HEK293 (cell line): Measurements from ENCODE around the gene PCDH1.

Source experiments
- CTCF ChIA-PET: fragments of 350-600 bp; formaldehyde crosslinking; extraction: SDS; loops from one replicate; lab custom pipeline; 2021; ENCODE audit warnings: antibody characterized with exemption; lab: Yijun Ruan, JAX
- POLR2A ChIA-PET: fragments of 300-600 bp; formaldehyde crosslinking; extraction: SDS; loops from one replicate; lab custom pipeline; 2020; ENCODE audit warnings: antibody characterized with exemption, inconsistent platforms; lab: Yijun Ruan, JAX
- H3K27ac ChIP-seq: fragments of 200-500 bp; sonication (Bioruptor generic); 2 replicates; pipeline ENCODE4 v1.5.1; 2014; ENCODE audit warnings: low read depth, low read length, control low read depth, inconsistent platforms; ENCODE audit errors: extremely low read depth
- H3K36me3 ChIP-seq, 2 experiments: fragments of 200-500 bp in 1 of 2; sonication (Bioruptor generic) in 1 of 2; 1 replicate in 1 of 2; 2 replicates in 1 of 2; pipeline ENCODE4 v1.5.1; 2014 to 2017; ENCODE audit warnings: inconsistent platforms in 2 of 2, low read length in 2 of 2; ENCODE audit not compliant: control insufficient read depth in 2 of 2, insufficient read depth in 1 of 2
- H3K4me1 ChIP-seq: fragments of 200-500 bp; sonication (Bioruptor generic); 2 replicates; pipeline ENCODE4 v1.5.1; 2014; ENCODE audit warnings: mild to moderate bottlenecking, low read length, inconsistent platforms; ENCODE audit not compliant: control insufficient read depth, insufficient read depth
- H3K4me3 ChIP-seq: 2 replicates; pipeline ENCODE4 v1.5.1; 2011; ENCODE audit warnings: low read depth, mild to moderate bottlenecking, control low read depth, low read length, moderate library complexity
- H3K9me3 ChIP-seq: fragments of 200-500 bp; sonication (Bioruptor generic); 2 replicates; pipeline ENCODE4 v1.5.1; 2014; ENCODE audit warnings: low read depth, low read length, inconsistent platforms; ENCODE audit not compliant: control insufficient read depth, insufficient read depth
- GLIS1 ChIP-seq: fragments of 450-650 bp; formaldehyde crosslinking; IDR thresholded peaks from 2 replicates; pipeline ENCODE4 v1.5.1; 2016; ENCODE audit warnings: missing biosample characterization, missing genetic modification characterization
- TCF7L2 ChIP-seq: IDR thresholded peaks from 2 replicates; pipeline ENCODE4 v1.6.1; 2011; ENCODE audit warnings: low read depth, mild to moderate bottlenecking, inconsistent platforms, low read length, moderate library complexity, borderline replicate concordance
- YY2 ChIP-seq: fragments of 450-650 bp; formaldehyde crosslinking; IDR thresholded peaks from 2 replicates; pipeline ENCODE4 v1.5.1; 2016; ENCODE audit warnings: missing biosample characterization, missing genetic modification characterization
- ZBTB1 ChIP-seq: fragments of 450-650 bp; formaldehyde crosslinking; IDR thresholded peaks from 2 replicates; pipeline ENCODE4 v1.5.1; 2016; ENCODE audit warnings: missing biosample characterization, missing genetic modification characterization
- ZBTB21 ChIP-seq: fragments of 450-650 bp; formaldehyde crosslinking; IDR thresholded peaks from 2 replicates; pipeline ENCODE4 v1.5.1; 2017; ENCODE audit warnings: missing biosample characterization, missing genetic modification characterization
- ZFP37 ChIP-seq: fragments of 450-650 bp; formaldehyde crosslinking; IDR thresholded peaks from 2 replicates; pipeline ENCODE4 v1.5.1; 2016; ENCODE audit warnings: missing biosample characterization, missing genetic modification characterization
- ZNF133 ChIP-seq: fragments of 450-650 bp; formaldehyde crosslinking; IDR thresholded peaks from 2 replicates; pipeline ENCODE4 v1.5.1; 2016; ENCODE audit warnings: missing biosample characterization, missing genetic modification characterization
- ZNF140 ChIP-seq: fragments of 450-650 bp; formaldehyde crosslinking; IDR thresholded peaks from 2 replicates; pipeline ENCODE4 v1.5.1; 2016; ENCODE audit warnings: missing biosample characterization, missing genetic modification characterization
- ZNF248 ChIP-seq: fragments of 450-650 bp; formaldehyde crosslinking; IDR thresholded peaks from 2 replicates; pipeline ENCODE4 v1.5.1; 2017; ENCODE audit warnings: missing biosample characterization, missing genetic modification characterization
- ZNF302 ChIP-seq: fragments of 450-650 bp; formaldehyde crosslinking; IDR thresholded peaks from 2 replicates; pipeline ENCODE4 v1.5.1; 2016; ENCODE audit warnings: missing biosample characterization, missing genetic modification characterization, low read depth
- ZNF391 ChIP-seq: fragments of 450-650 bp; formaldehyde crosslinking; IDR thresholded peaks from 2 replicates; pipeline ENCODE4 v1.5.1; 2016; ENCODE audit warnings: low read depth, missing biosample characterization, missing genetic modification characterization, borderline replicate concordance
- ZNF521 ChIP-seq: fragments of 450-650 bp; formaldehyde crosslinking; IDR thresholded peaks from 2 replicates; pipeline ENCODE4 v1.5.1; 2017; ENCODE audit warnings: missing biosample characterization, mild to moderate bottlenecking, missing genetic modification characterization
- ZNF621 ChIP-seq: fragments of 450-650 bp; formaldehyde crosslinking; IDR thresholded peaks from 2 replicates; pipeline ENCODE4 v1.5.1; 2017; ENCODE audit warnings: missing biosample characterization, missing genetic modification characterization
- ZNF629 ChIP-seq: fragments of 450-650 bp; formaldehyde crosslinking; IDR thresholded peaks from 2 replicates; pipeline ENCODE4 v1.5.1; 2017; ENCODE audit warnings: missing biosample characterization, missing genetic modification characterization
- ZSCAN23 ChIP-seq: fragments of 450-650 bp; formaldehyde crosslinking; IDR thresholded peaks from 2 replicates; pipeline ENCODE4 v1.5.1; 2016; ENCODE audit warnings: missing biosample characterization, missing genetic modification characterization
- TF ChIP-seq, protein P1 (sequence below): fragments of 450-650 bp; formaldehyde crosslinking; IDR thresholded peaks from 2 replicates; pipeline ENCODE4 v1.5.1; 2016; ENCODE audit warnings: missing biosample characterization, missing genetic modification characterization, low read depth
- TF ChIP-seq, protein P2 (sequence below): fragments of 450-650 bp; formaldehyde crosslinking; IDR thresholded peaks from 2 replicates; pipeline ENCODE4 v1.5.1; 2016; ENCODE audit warnings: missing biosample characterization, missing genetic modification characterization
- TF ChIP-seq, protein P3 (sequence below): fragments of 450-650 bp; formaldehyde crosslinking; IDR thresholded peaks from 2 replicates; pipeline ENCODE4 v1.5.1; 2016; ENCODE audit warnings: missing biosample characterization, missing genetic modification characterization

The PCDH1 gene

GRCh38 chr5:141816598-141817399 lies 61.4 kb downstream of the PCDH1 start:
- TF ChIP-seq TCF7L2: no peak
- TF ChIP-seq, protein P1, sequence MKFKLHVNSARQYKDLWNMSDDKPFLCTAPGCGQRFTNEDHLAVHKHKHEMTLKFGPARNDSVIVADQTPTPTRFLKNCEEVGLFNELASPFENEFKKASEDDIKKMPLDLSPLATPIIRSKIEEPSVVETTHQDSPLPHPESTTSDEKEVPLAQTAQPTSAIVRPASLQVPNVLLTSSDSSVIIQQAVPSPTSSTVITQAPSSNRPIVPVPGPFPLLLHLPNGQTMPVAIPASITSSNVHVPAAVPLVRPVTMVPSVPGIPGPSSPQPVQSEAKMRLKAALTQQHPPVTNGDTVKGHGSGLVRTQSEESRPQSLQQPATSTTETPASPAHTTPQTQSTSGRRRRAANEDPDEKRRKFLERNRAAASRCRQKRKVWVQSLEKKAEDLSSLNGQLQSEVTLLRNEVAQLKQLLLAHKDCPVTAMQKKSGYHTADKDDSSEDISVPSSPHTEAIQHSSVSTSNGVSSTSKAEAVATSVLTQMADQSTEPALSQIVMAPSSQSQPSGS (tag by site-specific recombination): no peak
- TF ChIP-seq ZNF621 (tag by site-specific recombination): no peak
- TF ChIP-seq, all 188 proteins: peak for 0
- POLR2A ChIA-PET: interaction anchor here (1.3 kb wide), 1 partner anchor 107 kb away, joined by 3 read pairs; the partner anchor contains the start of gene DELE1
- Histone ChIP-seq H3K4me1 (no peaks in the 10 kb centered on the region), H3K4me3 (no peak overlapping the region), H3K36me3 (no peaks in the 10 kb centered on the region), H3K27ac (no peak overlapping the region), H3K9me3 (no peaks in the 10 kb centered on the region)
- CTCF ChIA-PET: interaction anchor here (0.7 to 8.5 kb wide), 8 partner anchors 9 to 151 kb away, joined by 3 to 77 read pairs (median 22); partner anchors contain the start of gene PCDH1

GRCh38 chr5:141815796-141816180 lies 62.4 kb downstream of the PCDH1 start:
- no peaks in the 10 kb centered on the region for H3K4me1 ChIP-seq
- no peak overlapping the region for H3K4me3 ChIP-seq
- no peaks in the 10 kb centered on the region for H3K36me3 ChIP-seq
- H3K27ac ChIP-seq: no peak overlapping the region
- ChIA-PET CTCF (interaction anchor here (0.7 to 8.5 kb wide), 10 partner anchors 10 to 152 kb away, joined by 3 to 77 read pairs (median 4); partner anchors contain the start of gene PCDH1), POLR2A (no interaction called here)
- no peaks in the 10 kb centered on the region for H3K9me3 ChIP-seq
- TF ChIP-seq ZNF391 (tag by site-specific recombination) (no peak), ZNF521 (no peak), ZNF629 (no peak), YY2 (tag by site-specific recombination) (no peak), ZFP37 (tag by site-specific recombination) (no peak), GLIS1 (tag by site-specific recombination) (no peak), ZSCAN23 (tag by site-specific recombination) (no peak), ZNF302 (tag by site-specific recombination) (no peak), ZNF133 (no peak), ZNF248 (no peak), ZBTB21 (tag by site-specific recombination) (no peak), ZBTB1 (no peak), ZNF140 (no peak)
- TF ChIP-seq, protein P2, sequence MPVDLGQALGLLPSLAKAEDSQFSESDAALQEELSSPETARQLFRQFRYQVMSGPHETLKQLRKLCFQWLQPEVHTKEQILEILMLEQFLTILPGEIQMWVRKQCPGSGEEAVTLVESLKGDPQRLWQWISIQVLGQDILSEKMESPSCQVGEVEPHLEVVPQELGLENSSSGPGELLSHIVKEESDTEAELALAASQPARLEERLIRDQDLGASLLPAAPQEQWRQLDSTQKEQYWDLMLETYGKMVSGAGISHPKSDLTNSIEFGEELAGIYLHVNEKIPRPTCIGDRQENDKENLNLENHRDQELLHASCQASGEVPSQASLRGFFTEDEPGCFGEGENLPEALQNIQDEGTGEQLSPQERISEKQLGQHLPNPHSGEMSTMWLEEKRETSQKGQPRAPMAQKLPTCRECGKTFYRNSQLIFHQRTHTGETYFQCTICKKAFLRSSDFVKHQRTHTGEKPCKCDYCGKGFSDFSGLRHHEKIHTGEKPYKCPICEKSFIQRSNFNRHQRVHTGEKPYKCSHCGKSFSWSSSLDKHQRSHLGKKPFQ: no peak
- TF ChIP-seq, protein P3, sequence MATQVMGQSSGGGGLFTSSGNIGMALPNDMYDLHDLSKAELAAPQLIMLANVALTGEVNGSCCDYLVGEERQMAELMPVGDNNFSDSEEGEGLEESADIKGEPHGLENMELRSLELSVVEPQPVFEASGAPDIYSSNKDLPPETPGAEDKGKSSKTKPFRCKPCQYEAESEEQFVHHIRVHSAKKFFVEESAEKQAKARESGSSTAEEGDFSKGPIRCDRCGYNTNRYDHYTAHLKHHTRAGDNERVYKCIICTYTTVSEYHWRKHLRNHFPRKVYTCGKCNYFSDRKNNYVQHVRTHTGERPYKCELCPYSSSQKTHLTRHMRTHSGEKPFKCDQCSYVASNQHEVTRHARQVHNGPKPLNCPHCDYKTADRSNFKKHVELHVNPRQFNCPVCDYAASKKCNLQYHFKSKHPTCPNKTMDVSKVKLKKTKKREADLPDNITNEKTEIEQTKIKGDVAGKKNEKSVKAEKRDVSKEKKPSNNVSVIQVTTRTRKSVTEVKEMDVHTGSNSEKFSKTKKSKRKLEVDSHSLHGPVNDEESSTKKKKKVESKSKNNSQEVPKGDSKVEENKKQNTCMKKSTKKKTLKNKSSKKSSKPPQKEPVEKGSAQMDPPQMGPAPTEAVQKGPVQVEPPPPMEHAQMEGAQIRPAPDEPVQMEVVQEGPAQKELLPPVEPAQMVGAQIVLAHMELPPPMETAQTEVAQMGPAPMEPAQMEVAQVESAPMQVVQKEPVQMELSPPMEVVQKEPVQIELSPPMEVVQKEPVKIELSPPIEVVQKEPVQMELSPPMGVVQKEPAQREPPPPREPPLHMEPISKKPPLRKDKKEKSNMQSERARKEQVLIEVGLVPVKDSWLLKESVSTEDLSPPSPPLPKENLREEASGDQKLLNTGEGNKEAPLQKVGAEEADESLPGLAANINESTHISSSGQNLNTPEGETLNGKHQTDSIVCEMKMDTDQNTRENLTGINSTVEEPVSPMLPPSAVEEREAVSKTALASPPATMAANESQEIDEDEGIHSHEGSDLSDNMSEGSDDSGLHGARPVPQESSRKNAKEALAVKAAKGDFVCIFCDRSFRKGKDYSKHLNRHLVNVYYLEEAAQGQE (tag by site-specific recombination): no peak
